CD1c-positive myeloid dendritic cell (primary cell): Measurements from ENCODE around the gene CCDC9B.
A peak's percentile ranks its signal among the peaks of the same experiment; 100 is the strongest.

ENCODE experiments used
- DNase-seq: peaks from one replicate; pipeline ENCODE4 v3.0.0-alpha.2; 2016; ENCODE audit errors: extremely low spot score

CCDC9B gene

DNA sequence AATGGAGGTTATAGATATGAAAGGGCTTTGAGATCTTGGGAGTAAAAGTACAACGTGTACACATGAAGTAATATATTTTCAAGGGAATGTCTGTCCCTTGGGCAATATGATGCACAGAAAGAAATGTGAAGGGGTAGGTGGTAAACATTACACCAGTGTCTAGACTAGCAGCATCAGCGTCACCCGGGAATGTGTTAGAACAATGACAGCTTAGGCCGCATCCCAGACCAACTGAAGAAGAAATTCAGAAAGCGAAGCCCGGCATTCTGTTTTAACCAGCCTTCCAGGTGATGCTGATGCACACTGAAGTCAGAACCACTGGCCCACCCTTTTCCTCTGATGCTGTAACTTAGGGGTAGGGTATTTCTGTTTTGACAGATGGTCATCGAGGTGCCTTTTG lies 10.9 kb downstream of the CCDC9B start:
- no peak for DNase-seq

DNA sequence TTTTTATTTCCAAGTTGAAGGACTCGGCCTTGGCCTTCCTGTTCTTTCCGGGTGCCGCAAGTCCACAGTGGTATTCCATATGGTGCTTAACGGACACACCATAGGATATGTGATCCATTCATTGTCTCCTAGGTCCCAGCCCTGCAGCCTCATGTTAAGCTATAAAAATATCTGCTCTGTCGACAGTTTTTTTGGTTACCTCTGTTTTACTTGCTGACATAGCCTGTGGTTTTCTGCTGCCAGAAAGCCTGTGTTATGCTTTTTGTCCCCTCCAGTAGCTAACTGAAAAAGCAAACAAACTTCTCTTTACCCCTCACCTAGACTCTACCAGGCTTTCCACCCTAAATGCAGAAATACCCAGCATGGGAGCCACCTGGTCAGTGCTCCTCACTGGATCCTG lies 12.0 kb downstream of the CCDC9B start:
- DNase-seq: no peak

DNA sequence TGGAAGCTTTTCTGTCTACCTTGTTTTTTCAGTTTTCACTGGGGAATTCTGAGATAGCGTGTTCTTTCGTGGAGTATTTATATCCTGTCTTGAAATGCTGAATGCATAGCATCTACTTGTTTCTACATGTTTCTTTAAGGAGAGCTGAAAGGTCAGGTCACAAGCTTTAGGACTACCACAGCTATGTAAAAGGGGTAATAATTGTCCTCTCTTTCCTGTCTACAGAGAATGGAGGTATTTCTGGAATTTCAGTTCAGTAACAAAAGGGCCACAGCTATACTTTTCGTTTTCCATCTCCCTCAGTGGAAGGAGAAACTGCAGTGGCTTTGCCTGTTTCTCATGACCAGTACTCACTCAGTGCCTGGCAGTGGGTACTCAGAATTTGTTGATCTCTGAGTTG lies 12.6 kb downstream of the CCDC9B start:
- no peak for DNase-seq

DNA sequence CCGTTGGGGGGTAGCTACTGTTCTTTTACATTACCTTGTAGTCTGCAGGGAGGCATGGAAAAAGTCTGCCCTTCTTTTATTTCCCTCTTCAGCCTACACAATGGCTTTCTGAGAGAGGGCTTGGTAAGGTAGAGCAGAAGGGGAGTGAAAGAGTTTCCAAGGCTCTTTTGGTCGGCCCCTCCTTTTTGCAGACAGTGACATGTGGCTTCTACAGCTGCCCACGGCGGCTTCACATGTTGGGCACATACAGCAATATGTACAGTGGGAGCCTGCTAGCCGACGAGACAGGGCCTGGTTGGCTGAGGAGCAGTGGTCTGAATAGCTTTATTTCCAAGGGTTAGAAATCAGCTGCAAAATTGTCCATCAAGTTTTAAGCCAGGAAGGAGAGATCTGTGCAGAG lies 13.3 kb downstream of the CCDC9B start:
- DNase-seq: no peak

DNA sequence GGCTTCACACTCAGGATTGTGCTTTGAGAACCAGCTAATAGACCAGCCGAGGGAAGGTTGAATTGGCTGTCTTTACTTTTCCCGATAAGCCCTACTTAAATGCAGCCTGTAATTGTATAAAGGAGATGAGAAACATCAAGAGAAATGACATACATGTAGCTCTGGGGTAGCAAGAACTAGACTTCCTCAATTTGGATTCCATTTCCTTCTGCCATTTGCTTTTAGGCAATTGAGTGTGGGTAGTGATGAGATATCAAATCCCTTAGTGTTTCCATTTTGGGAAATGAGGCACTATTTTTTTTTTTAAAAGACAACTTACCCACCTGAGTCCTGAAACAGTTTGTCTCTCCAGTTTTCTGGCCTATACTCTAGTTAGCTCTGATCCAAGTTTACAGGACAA lies 15.0 kb downstream of the CCDC9B start:
- DNase-seq: peak; percentile 62

DNA sequence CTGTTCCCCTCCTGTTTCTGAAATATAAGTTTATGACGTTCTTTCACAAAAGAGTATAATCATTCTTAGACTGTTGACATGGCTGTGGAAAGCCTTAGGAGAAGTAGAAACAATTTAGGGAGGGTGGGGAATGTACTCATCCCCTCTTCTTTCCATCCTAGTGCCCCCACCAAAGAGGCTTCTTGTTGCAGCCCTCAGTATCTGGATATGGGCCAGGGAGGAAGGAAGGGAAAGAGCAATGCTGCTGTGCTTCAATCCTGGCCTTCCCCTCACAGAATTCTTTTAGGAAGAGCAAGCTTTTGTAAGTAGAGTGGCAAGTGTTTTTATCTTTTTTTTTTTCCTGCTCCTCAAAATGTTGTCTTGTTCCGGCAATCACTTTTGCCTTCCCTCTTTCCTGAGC lies 15.6 kb downstream of the CCDC9B start:
- no peak for DNase-seq

DNA sequence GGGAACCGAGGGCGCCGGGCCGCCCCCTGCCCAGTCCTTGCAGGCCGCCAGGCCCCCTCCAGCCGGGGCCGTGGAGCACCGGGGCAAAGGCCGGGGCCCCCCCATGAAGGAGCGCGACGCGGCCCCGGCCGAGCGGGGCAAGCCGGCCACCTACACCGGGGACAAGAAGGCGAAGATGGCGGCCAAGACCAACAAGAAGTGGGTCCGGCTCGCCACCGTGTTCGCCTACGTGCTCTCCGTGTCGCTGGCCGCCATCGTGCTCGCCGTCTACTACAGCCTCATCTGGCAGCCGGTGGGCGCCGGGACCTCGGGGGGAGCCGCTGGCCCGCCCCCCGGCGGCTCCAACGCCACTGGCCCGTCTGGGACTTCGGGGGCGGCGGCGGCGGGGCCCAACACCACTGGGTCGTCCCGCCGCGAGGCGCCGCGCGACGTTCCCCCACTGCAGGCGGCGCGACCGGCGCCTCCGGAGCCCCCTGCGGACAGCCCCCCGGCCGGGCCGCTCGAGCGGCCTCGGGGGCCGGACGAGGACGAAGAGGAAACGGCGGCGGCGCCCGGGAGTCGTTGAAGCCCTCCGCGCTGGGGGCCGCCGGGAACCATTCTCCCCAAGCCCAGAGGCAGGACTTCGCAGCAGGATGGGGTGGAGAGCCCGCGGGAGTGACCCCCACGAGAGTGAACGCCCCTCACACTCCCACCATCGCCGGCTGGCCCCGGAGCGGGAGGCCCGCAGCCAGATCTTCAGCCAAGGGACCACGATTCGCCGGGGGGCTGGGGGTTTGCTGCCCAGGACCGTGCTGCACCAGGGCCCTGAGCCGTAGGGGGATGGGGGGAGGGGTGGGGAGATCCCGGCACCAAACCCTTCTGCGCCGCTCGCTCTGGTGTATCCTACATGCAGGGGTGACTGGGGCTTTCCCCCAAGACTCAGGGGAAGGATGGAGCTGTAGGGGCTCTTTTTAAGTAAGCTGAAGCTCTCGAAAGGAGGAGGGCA lies 16.5 kb downstream of the CCDC9B start:
- DNase-seq: peak; percentile 31

DNA sequence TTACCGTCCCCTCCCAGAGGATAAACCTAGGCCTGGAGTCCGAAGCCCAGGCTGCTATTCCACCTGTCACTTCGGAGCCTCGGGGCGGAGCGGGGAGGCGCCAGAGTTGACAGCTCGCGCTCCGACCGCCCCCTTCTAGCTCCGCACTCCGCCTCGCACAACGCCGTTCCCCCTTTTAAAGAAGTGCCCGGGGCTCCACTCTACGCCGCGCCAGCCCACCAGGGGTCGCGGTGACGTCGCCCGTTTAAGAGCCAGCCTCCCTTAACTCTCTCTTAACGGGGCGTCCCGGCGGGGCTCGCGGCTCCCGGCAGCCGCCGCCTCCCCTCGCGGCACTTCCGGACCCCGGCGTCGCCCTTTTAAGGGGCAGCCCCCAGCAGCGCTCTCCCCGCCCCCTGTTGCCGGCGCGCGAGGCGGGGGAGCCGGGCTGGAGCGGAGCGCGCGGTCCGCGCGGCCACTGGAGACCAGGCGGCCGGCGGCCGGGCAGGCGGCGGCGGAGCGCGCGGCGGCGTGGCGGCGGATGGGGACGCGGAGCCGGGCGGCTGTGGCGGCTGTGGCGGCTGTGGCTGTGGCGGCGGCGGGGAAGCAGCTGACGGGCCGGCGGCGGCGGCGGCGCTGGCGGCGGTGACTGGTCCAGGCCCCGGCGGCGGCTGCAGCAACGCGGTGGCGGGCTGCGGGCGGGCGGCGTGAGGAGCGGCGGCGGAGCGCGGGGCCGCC lies 17.3 kb downstream of the CCDC9B start, which contains the start of gene INAFM2:
Gene INAFM2 (plus strand): TSS at position 454 of the 714 bp plus-strand sequence. CDS start 364 bp downstream, outside the sequence.
- DNase-seq: peak; percentile 96

DNA sequence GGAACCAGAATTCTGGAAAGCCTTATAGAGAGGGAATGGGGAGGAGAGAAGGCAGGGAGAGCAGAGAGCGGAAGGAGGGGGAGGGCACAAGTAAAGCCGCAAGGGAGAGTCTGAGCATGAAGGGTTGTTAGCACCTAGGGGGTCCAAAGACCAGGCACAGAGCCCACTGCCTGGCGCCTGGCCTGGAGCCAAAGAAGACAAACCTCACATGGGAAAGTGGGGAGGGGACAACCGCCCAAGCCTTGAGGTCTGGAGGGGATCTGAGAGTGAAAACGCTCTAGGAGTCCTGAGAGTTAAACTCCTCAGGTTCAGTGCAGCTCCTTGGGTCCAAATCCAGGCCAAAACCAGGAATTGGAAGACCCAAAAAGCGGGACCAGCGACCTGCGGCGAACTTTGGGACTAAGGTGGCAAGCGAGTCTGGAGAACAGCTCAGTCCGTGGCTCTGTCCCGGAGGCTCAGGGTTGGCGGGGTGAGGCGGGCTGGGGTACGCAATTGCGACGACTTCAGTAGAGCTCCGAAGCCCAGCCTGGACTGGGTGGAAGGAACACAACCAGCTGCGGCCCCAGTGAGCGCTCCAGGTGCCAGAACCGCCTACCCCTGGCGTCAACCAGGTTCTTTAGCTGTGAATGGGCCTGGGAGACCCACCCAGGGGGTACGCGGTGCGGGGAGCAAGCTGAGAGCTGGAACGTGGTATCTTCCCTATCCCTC lies 18.1 kb downstream of the CCDC9B start:
- no peak for DNase-seq

DNA sequence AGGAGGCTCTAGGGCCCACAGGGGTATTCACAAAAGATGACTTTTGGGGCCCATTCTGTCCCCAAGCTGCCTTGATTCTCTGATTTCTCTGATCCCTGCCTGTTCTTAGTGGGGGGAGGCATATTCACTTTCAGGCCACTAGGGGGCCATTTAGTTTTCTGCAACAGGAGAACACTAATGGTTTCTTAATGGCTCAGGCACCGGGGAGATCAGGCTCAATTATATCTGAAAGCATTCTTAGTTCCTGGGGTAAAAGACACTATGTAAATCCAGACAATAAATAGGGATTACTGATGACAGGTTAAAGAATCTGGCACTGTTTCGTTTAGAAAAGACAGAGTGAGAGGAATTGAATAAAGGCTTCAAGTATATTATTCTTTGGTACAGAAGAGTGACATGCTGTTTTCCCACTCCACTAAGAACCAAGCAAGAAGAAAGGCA lies 19.8 kb downstream of the CCDC9B start:
- peak; percentile 83 for DNase-seq

DNA sequence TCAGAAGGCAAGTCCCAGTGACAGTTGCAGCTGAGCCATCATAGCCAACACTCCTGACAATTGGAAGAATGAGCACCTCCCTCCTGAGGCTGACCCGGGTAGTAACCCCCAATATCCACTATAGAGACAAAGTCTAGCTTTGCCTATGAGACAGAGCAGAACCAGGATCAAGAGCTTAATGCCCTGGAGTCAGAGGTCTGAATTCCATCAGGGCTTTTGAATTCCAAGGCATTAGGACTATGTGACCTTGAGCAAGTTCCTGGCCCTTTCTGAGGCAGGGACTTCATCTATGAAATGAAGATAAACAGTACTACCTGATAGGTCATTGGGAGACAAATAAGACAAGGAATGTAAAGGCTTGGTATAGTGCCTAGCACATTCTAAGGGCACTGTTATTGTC lies 20.3 kb downstream of the CCDC9B start:
- DNase-seq: no peak

DNA sequence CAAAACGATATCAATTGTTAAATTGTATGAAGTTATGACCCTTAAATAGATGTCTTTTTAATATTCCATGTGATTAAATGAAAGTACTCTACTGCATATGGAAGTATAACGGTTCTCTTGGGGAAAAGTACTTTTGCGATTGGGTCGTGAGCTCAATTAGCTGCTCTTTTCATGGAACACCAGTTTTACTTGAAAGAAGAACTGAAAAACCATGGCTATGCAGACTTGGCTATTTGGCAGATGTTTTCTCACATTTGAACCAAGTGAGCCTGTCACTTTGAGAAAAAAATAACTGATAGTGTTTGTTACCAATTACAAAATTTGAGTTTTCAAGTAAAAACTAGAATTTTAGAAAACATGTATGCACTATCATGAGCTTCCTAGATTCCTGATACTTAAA lies 23.2 kb downstream of the CCDC9B start:
- peak; percentile 38 for DNase-seq

DNA sequence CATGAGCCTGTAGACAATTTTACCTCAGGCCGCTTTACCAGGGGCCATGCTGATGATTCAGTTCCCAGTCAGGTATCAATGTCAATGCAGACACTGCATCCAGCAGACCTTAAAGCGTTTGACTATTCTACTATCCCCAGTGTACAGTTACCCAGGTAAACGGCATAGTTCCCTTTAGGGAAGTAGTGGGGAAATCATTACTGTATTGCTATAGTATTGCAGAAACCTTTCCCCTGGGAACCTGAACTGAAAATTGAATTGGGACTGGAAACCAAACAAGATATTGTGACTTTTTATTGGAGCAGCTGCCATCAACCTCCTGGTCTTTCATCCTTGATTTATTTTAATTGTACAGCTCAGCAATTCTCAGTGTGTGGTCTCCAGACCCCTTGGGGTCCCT lies 23.8 kb downstream of the CCDC9B start:
- DNase-seq: no peak

DNA sequence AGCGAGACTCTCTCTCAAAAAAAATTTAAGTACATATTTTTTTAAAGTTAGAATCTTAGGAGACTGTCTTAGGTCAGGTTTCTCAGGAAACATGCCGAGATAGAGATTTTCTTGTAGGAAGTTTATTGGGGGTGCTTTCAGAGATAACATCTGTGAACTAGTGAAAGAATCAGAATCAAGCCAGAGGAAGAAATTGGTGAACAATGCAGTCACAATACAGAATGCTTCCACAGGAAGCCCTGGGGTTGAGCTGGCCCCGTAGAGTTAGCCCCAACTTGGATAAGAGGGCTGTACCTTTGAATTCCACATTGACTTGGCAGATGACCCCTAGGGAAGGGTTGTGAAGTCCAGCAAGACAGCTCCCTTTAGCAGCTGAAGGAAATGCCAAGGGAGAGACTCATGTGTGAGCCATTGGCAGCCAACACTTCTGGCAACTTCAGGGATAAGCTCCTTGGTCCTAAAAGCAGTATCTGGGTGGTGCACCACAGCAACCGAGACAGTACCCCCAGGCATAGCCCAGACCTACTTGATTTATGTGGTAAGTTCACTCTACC lies 25.9 kb downstream of the CCDC9B start:
- no peak for DNase-seq

DNA sequence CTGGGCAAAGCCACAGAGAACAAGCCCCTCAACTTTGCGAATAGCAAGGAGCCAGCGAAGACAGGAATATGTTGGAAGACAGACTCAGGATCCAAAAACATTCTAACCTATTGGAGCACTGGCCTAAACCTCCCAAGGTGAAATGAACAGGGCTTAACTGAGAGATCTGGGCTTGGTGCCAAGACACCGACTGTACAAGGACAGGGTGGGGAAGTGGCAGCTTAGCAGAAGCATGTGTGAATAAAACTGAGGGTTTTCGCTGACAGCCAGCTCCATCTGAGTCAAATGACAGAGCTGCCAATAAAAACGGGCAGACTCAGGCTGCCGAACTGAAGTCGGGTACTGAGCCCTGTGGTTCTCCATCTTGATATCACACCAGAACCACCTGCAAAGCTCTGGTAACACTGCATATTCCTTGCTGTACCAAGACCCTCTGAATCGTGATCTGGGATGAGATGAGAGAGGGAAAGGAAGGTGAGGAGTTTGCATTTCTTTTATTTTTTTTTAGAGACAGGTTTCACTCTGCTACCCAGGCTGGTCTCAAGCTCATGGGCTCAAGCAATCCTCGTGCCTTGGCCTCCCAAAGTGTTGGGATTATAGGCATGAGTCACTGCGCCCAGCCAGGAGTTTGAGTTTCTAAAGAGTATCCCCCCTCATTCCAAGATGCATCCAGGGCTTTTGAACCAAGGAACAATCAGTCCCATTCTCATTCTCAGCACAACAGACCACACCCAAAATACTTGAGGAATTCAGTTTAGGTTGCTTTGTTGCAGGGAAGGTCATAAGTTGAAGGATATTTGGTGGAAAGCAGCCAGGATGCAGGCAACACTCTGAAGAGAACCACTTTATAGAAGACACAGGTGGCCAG lies 27.0 kb downstream of the CCDC9B start:
- peak; percentile 77 for DNase-seq

DNA sequence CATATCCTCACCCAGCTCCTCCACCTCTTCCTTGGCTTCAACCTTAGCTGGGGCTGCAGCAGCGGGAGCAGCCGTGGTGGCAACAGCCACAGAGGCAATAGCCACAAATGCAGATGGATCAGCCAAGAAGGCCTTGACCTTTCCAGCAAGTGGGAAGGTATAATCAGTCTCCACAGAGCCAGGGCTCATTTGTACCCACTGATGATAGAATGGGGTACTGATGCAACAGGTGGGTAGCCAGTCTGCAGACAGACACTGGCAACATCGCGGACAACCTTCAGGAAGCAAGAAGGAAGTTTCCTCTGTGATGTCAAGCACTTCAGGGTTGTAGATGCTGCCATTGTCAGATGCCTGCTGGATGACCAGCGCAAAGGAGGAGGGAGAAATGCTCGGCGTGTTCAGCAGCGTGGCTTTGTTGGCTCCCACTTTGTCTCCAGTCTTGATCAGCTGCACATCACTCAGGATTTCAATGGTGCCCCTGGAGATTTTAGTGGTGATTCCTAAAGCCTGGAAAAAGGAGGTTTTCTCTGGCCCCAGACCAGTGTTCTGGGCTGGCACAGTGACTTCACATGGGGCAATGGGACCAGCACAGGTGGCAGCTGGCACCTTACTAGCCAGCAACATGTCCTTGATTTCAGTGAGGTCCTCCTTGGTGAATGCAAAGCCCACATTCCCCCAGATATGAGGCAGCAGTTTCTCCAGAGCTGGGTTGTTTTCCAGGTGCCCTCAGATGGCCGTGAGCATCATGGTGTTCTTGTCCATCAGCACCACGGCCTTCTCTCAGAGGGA lies 28.2 kb downstream of the CCDC9B start:
- DNase-seq: no peak

DNA sequence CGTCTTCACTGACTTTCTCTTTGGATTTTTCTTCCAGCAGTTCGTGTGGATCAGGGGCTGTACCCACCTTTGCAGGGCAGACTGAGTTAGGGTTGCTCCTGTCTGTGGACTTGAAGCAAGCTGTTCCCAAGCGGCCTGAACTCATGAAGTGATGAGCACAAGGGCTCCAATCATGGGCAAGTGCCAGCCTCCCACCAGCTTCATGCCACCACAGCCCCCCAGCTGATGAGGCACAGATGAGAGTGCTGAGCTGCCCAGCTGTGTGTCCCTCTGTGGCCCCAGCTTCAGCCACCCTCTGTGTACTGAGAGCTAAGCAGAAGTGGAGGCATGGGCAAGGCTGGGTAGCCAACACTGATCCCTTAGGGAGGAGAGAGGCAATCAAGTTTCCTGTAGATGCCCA lies 29.7 kb downstream of the CCDC9B start:
- DNase-seq: no peak

DNA sequence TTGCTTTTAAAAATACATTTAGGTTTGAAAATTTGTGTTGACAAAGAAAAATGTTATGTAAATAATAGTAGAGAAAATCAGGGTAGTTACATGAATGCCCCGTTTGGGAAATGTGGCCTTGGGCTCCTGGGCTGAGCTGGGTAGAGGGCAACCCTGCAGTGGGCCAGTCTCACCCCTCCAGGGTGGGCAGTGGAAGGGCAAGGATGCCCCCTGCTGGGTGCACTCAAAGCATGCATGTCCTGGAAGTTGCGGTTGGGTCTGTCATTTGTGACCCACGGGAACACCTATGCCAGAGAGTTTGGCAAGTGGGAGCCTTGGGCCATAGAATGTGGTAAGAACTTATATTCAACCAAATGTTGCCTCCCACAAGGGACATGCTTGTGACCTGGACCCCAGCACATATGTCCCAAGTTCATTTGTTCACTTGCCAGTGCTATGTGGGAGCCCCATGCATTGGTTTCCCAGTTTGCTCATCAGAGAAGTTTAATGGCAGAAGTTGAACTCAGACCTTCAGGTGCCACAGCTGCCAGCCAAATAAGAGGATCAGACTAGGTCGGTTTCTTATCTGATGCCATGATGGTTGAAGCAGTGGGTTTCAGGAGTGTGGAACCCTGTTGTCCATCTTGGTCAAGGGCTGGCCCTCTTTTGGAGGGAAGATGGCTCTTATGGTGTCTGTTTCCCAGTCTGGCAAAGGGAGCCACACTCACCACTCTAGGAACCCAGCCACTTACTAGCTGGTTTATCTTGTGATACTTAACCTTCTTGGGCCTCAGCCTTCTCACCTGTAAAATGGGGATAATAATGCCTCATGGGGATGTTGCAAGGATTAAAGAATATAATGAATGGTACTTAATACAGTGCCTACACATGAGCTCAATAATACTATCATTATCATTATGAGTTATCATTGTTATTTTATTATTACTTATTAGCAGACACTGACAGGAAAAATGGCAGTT lies 30.5 kb downstream of the CCDC9B start:
- peak; percentile 70 for DNase-seq

DNA sequence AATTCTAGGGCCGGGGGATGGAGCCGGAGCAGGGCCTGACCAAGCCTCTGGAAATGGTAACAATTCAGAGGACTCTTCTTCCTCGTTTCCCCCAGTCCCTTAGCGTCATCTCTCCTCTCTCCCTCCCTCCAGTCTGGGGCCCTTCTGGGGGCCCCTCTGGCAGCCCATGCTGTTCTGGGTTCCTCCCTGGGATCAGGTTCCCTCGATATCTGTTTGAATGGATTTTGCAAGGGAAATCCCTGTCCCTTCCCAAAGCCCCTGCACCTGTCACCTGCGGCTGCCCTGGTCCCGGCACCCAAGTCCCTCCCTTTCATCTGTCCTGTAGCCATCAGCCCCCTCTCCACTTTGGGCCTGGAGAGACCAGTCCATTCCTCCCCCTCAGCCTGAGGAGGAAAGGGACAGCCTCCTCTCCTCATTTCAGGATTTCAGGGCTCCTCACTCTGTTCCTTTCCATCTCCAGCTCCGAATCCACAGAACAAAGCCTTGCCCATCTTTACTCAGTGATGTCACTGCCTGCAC lies 31.3 kb downstream of the CCDC9B start:
- DNase-seq: no peak
